PC-9 (cell line): Measurements from ENCODE around the gene RASSF10. TPM values are rescaled to one million over a fixed set of nuclear protein-coding genes. Genes with fewer than 3 reads are reported as not detected.

ENCODE experiments used
- BruUV-seq: library from RNA; stranded (reverse); fragments of 400-500 nt; replicated peaks from 2 replicates; lab custom pipeline; 2021; lab: Mats Ljungman, UMichigan
- CTCF ChIA-PET: fragments of 300-600 bp; sonication (Branson Sonifier 250); formaldehyde crosslinking; loops from one replicate; lab custom pipeline; 2022; ENCODE audit warnings: antibody characterized with exemption; lab: Charles Lee
- POLR2A ChIA-PET: fragments of 300-600 bp; sonication (Branson Sonifier 250); formaldehyde crosslinking; loops from one replicate; lab custom pipeline; 2022; ENCODE audit warnings: antibody characterized with exemption; ENCODE audit not compliant: unreplicated experiment; lab: Charles Lee
- DNase-seq, 2 experiments: peaks; one replicate each; pipeline versions ENCODE4 v3.0.0 to v3.0.0-alpha.2; 2015 to 2022; ENCODE audit warnings: mixed read lengths in 1 of 2
- H2AFZ ChIP-seq: fragments of 200-600 bp; sonication (generic); 2 replicates; pipeline ENCODE4 v1.8.1; 2017; ENCODE audit warnings: antibody characterized with exemption
- H3F3A ChIP-seq: fragments of 200-600 bp; sonication (generic); 2 replicates; pipeline ENCODE4 v1.8.1; 2017; ENCODE audit warnings: antibody characterized with exemption, mild to moderate bottlenecking, low read depth; ENCODE audit not compliant: insufficient read depth
- H3K27ac ChIP-seq: fragments of 200-600 bp; sonication (generic); 2 replicates; pipeline ENCODE4 v1.6.1; 2016; ENCODE audit warnings: mixed run types
- H3K27me3 ChIP-seq: fragments of 200-600 bp; sonication (generic); 2 replicates; pipeline ENCODE4 v1.6.1; 2016; ENCODE audit warnings: low read depth, mixed run types; ENCODE audit not compliant: insufficient read depth
- H3K36me3 ChIP-seq: fragments of 200-600 bp; sonication (generic); 2 replicates; pipeline ENCODE4 v1.6.1; 2016; ENCODE audit warnings: low read depth, mixed run types
- H3K4me1 ChIP-seq: fragments of 200-600 bp; sonication (generic); replicated peaks from 2 replicates; pipeline ENCODE4 v1.6.1; 2016; ENCODE audit warnings: mixed run types; ENCODE audit not compliant: insufficient read depth
- H3K4me2 ChIP-seq: fragments of 200-600 bp; sonication (generic); 2 replicates; pipeline ENCODE4 v1.6.1; 2017; ENCODE audit warnings: mixed run types
- H3K4me3 ChIP-seq: fragments of 200-600 bp; sonication (generic); 2 replicates; pipeline ENCODE4 v1.6.1; 2016; ENCODE audit warnings: mixed run types
- H3K79me2 ChIP-seq: fragments of 200-600 bp; sonication (generic); 2 replicates; pipeline ENCODE4 v1.6.1; 2017; ENCODE audit warnings: low read depth, mixed run types
- H3K9me2 ChIP-seq: fragments of 200-600 bp; sonication (generic); 2 replicates; pipeline ENCODE4 v1.8.1; 2017; ENCODE audit warnings: mild to moderate bottlenecking; ENCODE audit not compliant: insufficient read depth
- H3K9me3 ChIP-seq: fragments of 200-600 bp; sonication (generic); 2 replicates; pipeline ENCODE4 v1.8.1; 2016; ENCODE audit warnings: low read depth; ENCODE audit not compliant: insufficient read depth
- H4K20me1 ChIP-seq: fragments of 200-600 bp; sonication (generic); 2 replicates; pipeline ENCODE4 v1.8.1; 2017; ENCODE audit not compliant: insufficient read depth
- CTCF ChIP-seq: fragments of 200-600 bp; sonication (generic); conservative IDR thresholded peaks from 2 replicates; pipeline ENCODE4 v1.6.1; 2017; ENCODE audit warnings: mixed run types, antibody characterized with exemption, mild to moderate bottlenecking, moderate library complexity
- EZH2 ChIP-seq: fragments of 200-600 bp; sonication (generic); IDR thresholded peaks from 2 replicates; pipeline ENCODE4 v1.8.0; 2017; ENCODE audit warnings: antibody characterized with exemption, low read depth
- intact Hi-C: fragments of 100-400 bp; cut with micrococcal nuclease; formaldehyde crosslinking; loops from one replicate; pipeline ENCODE4 v1.10.0; 2022; ENCODE audit not compliant: unreplicated experiment
- total RNA-seq: library from RNA; stranded (reverse); gene quantifications from 2 replicates; pipeline ENCODE4 v1.2.3, GENCODE V29; 2021

RASSF10 gene
- total RNA-seq, 1 experiment from 2014 or later: 0.35 TPM

GRCh38 chr11:13013054-13013488 lies 4.0 kb downstream of the RASSF10 start:
- ChIA-PET CTCF (no interaction called here), POLR2A (no interaction called here)
- H3K36me3 ChIP-seq: no peaks in the 10 kb centered on the region
- no TSS peak for BruUV-seq
- H3K9me3 ChIP-seq: no peaks in the 10 kb centered on the region
- no peak overlapping the region for H2AFZ ChIP-seq
- no peaks in the 10 kb centered on the region for H3K79me2 ChIP-seq
- H3K4me2 ChIP-seq: no peak overlapping the region
- no peaks in the 10 kb centered on the region for H3K27me3 ChIP-seq
- no peaks in the 10 kb centered on the region for H3K9me2 ChIP-seq
- no peak for DNase-seq
- H4K20me1 ChIP-seq: no peaks in the 10 kb centered on the region
- intact Hi-C loops: no loop called here
- H3K4me1 ChIP-seq: 0 out of 2 replicates have a peak, but pooled peaks cover 7% of the 10 kb centered on the region
- H3K27ac ChIP-seq: no peak overlapping the region
- H3K4me3 ChIP-seq: no peak overlapping the region
- H3F3A ChIP-seq: no peaks in the 10 kb centered on the region
- no peak for TF ChIP-seq CTCF

DNA sequence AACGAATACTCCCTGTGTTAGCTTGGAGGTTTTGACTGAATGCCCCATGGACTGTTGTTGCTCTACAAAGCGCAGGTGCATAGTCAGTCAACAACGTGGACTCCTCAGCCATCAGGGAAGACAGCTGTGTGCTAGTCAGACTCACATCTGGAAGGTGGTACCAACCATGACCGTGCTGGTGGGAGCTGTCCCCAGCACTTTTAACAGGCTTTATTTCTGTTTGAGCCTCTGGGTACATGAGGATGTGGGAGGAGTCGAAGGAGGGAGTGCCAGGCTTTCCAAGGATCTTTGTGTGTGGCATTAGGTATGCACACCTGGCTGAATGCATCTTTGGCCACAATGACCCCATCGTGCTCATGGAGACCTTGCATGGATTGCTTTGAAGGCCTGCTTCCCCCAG lies 6.6 kb downstream of the RASSF10 start:
- Histone ChIP-seq H3K4me1 (no peaks in the 10 kb centered on the region), H3K9me3 (no peaks in the 10 kb centered on the region), H4K20me1 (no peaks in the 10 kb centered on the region), H3K27ac (no peak overlapping the region), H2AFZ (no peak overlapping the region), H3K27me3 (no peaks in the 10 kb centered on the region), H3K4me3 (no peak overlapping the region), H3K79me2 (no peaks in the 10 kb centered on the region), H3K9me2 (no peaks in the 10 kb centered on the region), H3F3A (no peaks in the 10 kb centered on the region), H3K36me3 (no peaks in the 10 kb centered on the region), H3K4me2 (no peak overlapping the region)
- CTCF ChIA-PET: no interaction called here
- intact Hi-C loops: no loop called here
- DNase-seq: no peak
- POLR2A ChIA-PET: no interaction called here
- TF ChIP-seq CTCF (no peak), EZH2 (no peak)
- BruUV-seq: no TSS peak

GRCh38 chr11:13016415-13016814 lies 7.3 kb downstream of the RASSF10 start:
- Histone ChIP-seq H3K9me3 (no peaks in the 10 kb centered on the region), H3K4me3 (no peak overlapping the region), H3K79me2 (no peaks in the 10 kb centered on the region), H3K27ac (no peak overlapping the region), H3K4me1 (no peaks in the 10 kb centered on the region), H3K9me2 (no peaks in the 10 kb centered on the region), H3K36me3 (no peaks in the 10 kb centered on the region), H3K27me3 (no peaks in the 10 kb centered on the region), H3K4me2 (no peak overlapping the region), H3F3A (no peaks in the 10 kb centered on the region), H4K20me1 (no peaks in the 10 kb centered on the region), H2AFZ (no peak overlapping the region)
- BruUV-seq: no TSS peak
- no peak for DNase-seq
- POLR2A ChIA-PET: no interaction called here
- intact Hi-C loops: no loop called here
- TF ChIP-seq EZH2 (no peak), CTCF (no peak)
- CTCF ChIA-PET: no interaction called here
